A549 treated with ZK216348 at 1 μM for 4 hours (cell line): ENCODE results near the gene GALNT10. TPM values are rescaled to one million over a fixed set of nuclear protein-coding genes. Genes with fewer than 3 reads are reported as not detected.

Source experiments
- total RNA-seq: library from RNA; stranded (reverse); fragments of 200-300 nt; extraction: Qiagen RNA extraction; gene quantifications from 5 replicates; pipeline ENCODE4 v1.2.3, GENCODE V29; 2022; ENCODE audit warnings: low read depth

Gene GALNT10
- 71.5 to 104 TPM (median 88.1 TPM) in 5 replicates for total RNA-seq

GRCh38 chr5:154190595-154191304 lies at the start of gene GALNT10:
GALNT10 (plus strand) TSS chr5:154190733; CDS start chr5:154190867, 134 bp downstream.

GRCh38 chr5:154445422-154446194 lies 255.1 kb downstream of the GALNT10 start, which contains the start of gene SAP30L:
SAP30L (plus strand) TSS chr5:154445997; CDS start chr5:154446605, 608 bp downstream.

Other genes with a start within 250 kb of the GALNT10 start
- 10.2 to 13.1 TPM (median 11.4 TPM) in 5 replicates for gene FAM114A2, start 151.8 kb upstream of the GALNT10 start, total RNA-seq
- gene MFAP3, start 151.8 kb upstream of the GALNT10 start, total RNA-seq, result 19.5 to 33.1 TPM (median 26.3 TPM) in 5 replicates